ENCODE data around the gene TNFAIP8L3. TPM values are rescaled to one million over a fixed set of nuclear protein-coding genes. Genes with fewer than 3 reads are reported as not detected.

Gene TNFAIP8L3
- total RNA-seq, 1 donor from 2014 or later = 0.31 TPM

DNA sequence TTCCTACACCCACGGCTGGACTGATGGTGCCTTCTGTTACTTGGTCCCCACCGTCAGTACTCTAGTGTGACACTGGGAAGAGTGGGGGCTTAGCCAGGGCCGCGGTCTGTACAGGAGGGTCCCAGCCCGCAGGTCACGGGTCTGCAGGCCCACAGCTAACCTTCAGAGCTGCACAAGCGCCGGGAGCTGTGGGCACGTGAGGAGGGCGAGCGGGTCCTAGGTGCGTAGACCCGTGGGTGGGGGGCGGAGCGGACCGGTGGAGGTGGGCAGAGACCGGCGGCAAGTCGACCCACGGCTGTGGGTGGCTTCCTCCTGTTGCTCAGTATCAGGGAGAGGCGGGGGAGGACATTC, 1.2 kb downstream of the TNFAIP8L3 start:
- peaks cover 94% of the 10 kb centered on the region for H3K27me3 Mint-ChIP-seq (ENCODE audit: low read depth)
- no peaks in the 10 kb centered on the region for H3K9me3 Mint-ChIP-seq
- H3K36me3 Mint-ChIP-seq = no peaks in the 10 kb centered on the region
- peak overlapping the region; percentile 67 for H3K4me3 Mint-ChIP-seq
- no peak overlapping the region for H3K27ac Mint-ChIP-seq
- no peak for DNase-seq (ENCODE audit: low spot score in 2 of 2, unreplicated experiment in 2 of 2)
- peaks cover 6% of the 10 kb centered on the region for H3K4me1 Mint-ChIP-seq
- TF ChIP-seq, protein P1, sequence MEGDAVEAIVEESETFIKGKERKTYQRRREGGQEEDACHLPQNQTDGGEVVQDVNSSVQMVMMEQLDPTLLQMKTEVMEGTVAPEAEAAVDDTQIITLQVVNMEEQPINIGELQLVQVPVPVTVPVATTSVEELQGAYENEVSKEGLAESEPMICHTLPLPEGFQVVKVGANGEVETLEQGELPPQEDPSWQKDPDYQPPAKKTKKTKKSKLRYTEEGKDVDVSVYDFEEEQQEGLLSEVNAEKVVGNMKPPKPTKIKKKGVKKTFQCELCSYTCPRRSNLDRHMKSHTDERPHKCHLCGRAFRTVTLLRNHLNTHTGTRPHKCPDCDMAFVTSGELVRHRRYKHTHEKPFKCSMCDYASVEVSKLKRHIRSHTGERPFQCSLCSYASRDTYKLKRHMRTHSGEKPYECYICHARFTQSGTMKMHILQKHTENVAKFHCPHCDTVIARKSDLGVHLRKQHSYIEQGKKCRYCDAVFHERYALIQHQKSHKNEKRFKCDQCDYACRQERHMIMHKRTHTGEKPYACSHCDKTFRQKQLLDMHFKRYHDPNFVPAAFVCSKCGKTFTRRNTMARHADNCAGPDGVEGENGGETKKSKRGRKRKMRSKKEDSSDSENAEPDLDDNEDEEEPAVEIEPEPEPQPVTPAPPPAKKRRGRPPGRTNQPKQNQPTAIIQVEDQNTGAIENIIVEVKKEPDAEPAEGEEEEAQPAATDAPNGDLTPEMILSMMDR (IDR thresholded peaks at IDR 0.05; ENCODE audit: unreplicated experiment) = no peak

DNA sequence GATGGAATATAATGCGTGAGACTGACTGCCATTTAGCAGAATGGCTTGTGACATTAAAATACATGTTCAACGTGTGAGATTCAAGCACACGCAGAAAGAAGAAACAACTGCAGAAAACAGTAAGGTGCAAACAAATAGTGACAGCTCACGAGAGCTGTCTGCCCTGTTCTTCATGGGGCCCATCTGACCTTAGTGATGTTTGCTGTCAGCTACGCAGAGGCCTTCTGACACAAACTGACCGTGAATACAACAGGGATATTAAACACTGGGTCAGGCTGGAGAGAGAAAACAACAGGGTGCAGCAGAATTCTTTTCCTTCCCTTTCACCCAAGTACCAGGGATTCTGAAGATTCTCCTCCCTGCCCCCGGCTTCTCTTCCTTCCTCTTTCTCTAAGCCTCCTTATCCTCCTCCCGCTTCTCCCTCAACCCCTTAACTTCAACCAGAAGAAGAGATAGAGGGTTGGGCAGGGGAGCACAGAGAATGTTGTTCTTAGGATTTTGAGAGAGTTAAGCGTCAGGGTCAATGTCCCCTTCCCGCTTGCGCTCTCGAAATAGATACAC, 2.1 kb downstream of the TNFAIP8L3 start:
- Mint-ChIP-seq H3K9me3 (no peaks in the 10 kb centered on the region), H3K4me3 (no peak overlapping the region), H3K4me1 (peaks cover 6% of the 10 kb centered on the region), H3K36me3 (no peaks in the 10 kb centered on the region), H3K27me3 (ENCODE audit: low read depth) (peaks cover 89% of the 10 kb centered on the region), H3K27ac (no peak overlapping the region)
- TF ChIP-seq, protein P1 (IDR thresholded peaks at IDR 0.05; ENCODE audit: unreplicated experiment) = no peak
- DNase-seq (ENCODE audit: low spot score in 2 of 2, unreplicated experiment in 2 of 2) = no peak

DNA sequence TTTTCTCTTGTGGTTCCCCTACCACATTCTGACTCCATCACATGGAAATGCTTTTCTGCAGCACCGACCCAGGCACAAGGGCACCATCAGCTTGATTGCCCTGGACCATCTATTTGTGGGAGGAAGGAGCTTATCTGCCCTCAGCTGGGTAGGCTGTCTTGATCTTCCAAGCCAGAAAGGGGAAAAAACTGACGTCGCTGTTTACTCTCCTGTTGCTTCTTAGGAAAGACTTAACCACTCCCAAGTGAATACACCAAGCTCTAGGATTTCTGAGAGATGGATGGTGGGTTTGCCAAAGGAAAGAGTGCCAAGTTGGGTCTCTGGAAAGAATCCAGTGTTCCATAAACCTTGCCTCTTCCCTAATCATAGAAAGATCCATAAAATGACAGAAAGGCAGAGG, 4.0 kb downstream of the TNFAIP8L3 start:
- Mint-ChIP-seq H3K9me3 (no peaks in the 10 kb centered on the region), H3K4me1 (peaks cover 6% of the 10 kb centered on the region), H3K27me3 (ENCODE audit: low read depth) (peaks cover 74% of the 10 kb centered on the region), H3K36me3 (no peaks in the 10 kb centered on the region), H3K4me3 (no peak overlapping the region), H3K27ac (no peak overlapping the region)
- no peak for DNase-seq (ENCODE audit: low spot score in 2 of 2, unreplicated experiment in 2 of 2)
- TF ChIP-seq, protein P1 (IDR thresholded peaks at IDR 0.05; ENCODE audit: unreplicated experiment) = no peak

DNA sequence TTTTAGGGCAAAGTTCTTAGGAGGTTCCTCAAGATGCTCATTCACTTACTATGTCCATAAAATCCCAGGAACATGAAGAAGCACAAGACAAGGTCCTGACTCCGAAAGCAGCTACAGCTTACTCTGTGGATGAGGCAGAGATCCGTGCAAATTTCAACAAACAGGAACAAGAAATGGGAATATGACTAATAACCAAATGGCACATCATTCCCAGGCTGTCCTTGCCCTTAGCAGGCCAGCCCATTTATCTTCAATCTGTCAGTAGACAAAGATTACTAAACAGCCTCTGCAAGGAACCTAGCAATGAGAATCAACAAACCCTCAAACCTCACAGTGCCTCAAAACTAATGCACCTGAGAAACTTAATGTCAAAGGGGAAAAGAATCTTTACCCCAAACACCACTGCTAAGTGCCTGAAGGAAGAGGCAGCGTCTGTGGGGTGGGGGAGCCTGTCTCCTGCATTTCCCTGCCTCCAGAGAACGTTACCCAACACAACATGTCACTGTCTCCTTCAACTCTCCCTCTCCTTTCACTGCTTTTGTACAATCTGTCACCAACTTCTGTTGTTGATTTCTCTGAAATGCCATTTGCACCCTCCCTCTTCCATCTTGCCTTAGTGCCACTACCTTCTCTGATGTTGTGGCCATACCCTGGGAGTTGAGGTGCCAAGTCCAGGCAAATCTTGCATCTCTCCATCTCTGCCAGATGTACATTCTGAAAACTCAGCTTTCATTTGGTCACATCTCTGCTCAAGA, 4.8 kb downstream of the TNFAIP8L3 start:
- Mint-ChIP-seq H3K27me3 (ENCODE audit: low read depth) (peaks cover 65% of the 10 kb centered on the region), H3K4me3 (no peak overlapping the region), H3K4me1 (peaks cover 4% of the 10 kb centered on the region), H3K27ac (no peak overlapping the region), H3K36me3 (no peaks in the 10 kb centered on the region), H3K9me3 (no peaks in the 10 kb centered on the region)
- TF ChIP-seq, protein P1 (IDR thresholded peaks at IDR 0.05; ENCODE audit: unreplicated experiment) = no peak
- DNase-seq (ENCODE audit: low spot score in 2 of 2, unreplicated experiment in 2 of 2) = no peak

DNA sequence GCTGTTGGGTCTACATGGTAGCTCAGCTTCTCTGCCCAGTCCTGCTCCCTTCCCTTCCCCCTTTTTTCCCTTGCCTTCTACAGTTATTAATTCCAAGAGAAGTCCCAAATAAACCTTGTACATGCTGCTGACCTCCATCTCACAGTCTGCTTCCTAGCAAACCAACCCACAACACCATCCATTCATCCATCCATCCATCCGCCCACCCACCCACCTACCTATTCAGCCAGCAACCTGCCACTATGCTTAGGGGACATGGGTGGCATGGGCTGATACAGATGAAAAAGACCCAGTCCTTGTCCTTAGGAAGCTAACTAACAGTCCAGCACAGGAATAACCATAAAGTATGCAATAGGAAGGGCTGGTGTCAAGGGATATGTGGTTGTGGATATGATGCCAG, 5.7 kb downstream of the TNFAIP8L3 start:
- TF ChIP-seq, protein P1 (IDR thresholded peaks at IDR 0.05; ENCODE audit: unreplicated experiment) = no peak

More for the DNA sequence above, 5.7 kb downstream of the TNFAIP8L3 start:
- H3K27ac Mint-ChIP-seq = no peak overlapping the region
- DNase-seq (ENCODE audit: low spot score in 2 of 2, unreplicated experiment in 2 of 2) = no peak
- no peaks in the 10 kb centered on the region for H3K36me3 Mint-ChIP-seq
- H3K9me3 Mint-ChIP-seq = no peaks in the 10 kb centered on the region
- peaks cover 3% of the 10 kb centered on the region for H3K4me1 Mint-ChIP-seq
- no peak overlapping the region for H3K4me3 Mint-ChIP-seq
- H3K27me3 Mint-ChIP-seq (ENCODE audit: low read depth) = peaks cover 62% of the 10 kb centered on the region
